Measurements from ENCODE around the gene THOC7.

Gene THOC7

GRCh38 chr3:63842127-63842526, 21.5 kb downstream of the THOC7 start:
- no peak for DNase-seq

GRCh38 chr3:63841704-63842103, 21.9 kb downstream of the THOC7 start:
- no peak for DNase-seq

GRCh38 chr3:63832395-63832794, 31.2 kb downstream of the THOC7 start:
- DNase-seq, result no peak

- DNase-seq, result no peak
These were observed 33.1 kb downstream of the THOC7 start for GRCh38 chr3:63830526-63830925.

- peak; percentile 70 for DNase-seq
These were observed 39.3 kb downstream of the THOC7 start for GRCh38 chr3:63824309-63824708.

GRCh38 chr3:63819151-63819398, 44.5 kb downstream of the THOC7 start, which contains the start of gene C3orf49:
Gene C3orf49, plus strand, starts transcription at chr3:63819299. Its CDS starts 173 bp downstream, at chr3:63819472.
- DNase-seq, result no peak

- DNase-seq, result peak; percentile 57
These were observed 45.1 kb downstream of the THOC7 start for GRCh38 chr3:63818282-63819150.

- no peak for DNase-seq
These were observed 46.4 kb downstream of the THOC7 start for GRCh38 chr3:63817225-63817624.

- DNase-seq, result peak; percentile 17
These were observed 49.4 kb downstream of the THOC7 start for GRCh38 chr3:63814237-63814636.

GRCh38 chr3:63809607-63810006, 54.0 kb downstream of the THOC7 start:
- peak; percentile 24 for DNase-seq

- no peak for DNase-seq
These were observed 55.0 kb downstream of the THOC7 start for GRCh38 chr3:63808633-63809032.

GRCh38 chr3:63807961-63808565, 55.5 kb downstream of the THOC7 start:
- DNase-seq, result no peak

- no peak for DNase-seq
These were observed 59.7 kb downstream of the THOC7 start for GRCh38 chr3:63803911-63804310.

- no peak for DNase-seq
These were observed 63.5 kb downstream of the THOC7 start for GRCh38 chr3:63800097-63800496.

- DNase-seq, result no peak
These were observed 64.7 kb downstream of the THOC7 start for GRCh38 chr3:63798949-63799348.

- no peak for DNase-seq
These were observed 65.1 kb downstream of the THOC7 start for GRCh38 chr3:63798544-63798943.

- no peak for DNase-seq
These were observed 68.2 kb downstream of the THOC7 start for GRCh38 chr3:63795438-63795837.

- peak; percentile 60 for DNase-seq
These were observed 71.6 kb downstream of the THOC7 start for GRCh38 chr3:63791974-63792373.

Data from fibroblast of skin of abdomen (primary cell).